Smooth muscle cell (in vitro differentiated cells): Measurements from ENCODE around the gene SUSD2. TPM values are rescaled to one million over a fixed set of nuclear protein-coding genes. Genes with fewer than 3 reads are reported as not detected.
A peak's percentile ranks its signal among the peaks of the same experiment; 100 is the strongest.
"Not testable (repeated sequence)": the region's sequence is repeated elsewhere in the genome, so short reads cannot be mapped to it uniquely, and the experiment has no call there.

ENCODE experiments used
- DNase-seq: peaks from one replicate; lab custom pipeline; 2025; ENCODE audit not compliant: unreplicated experiment; lab: John Stamatoyannopoulos, UW
- H2AFZ ChIP-seq: fragments of 200-600 bp; sonication (generic); 2 replicates; pipeline ENCODE4 v1.6.0; 2016; ENCODE audit warnings: antibody characterized with exemption, low read depth, mild to moderate bottlenecking
- H3F3A ChIP-seq: fragments of 200-600 bp; sonication (generic); 2 replicates; pipeline ENCODE4 v1.6.0; 2017; ENCODE audit warnings: antibody characterized with exemption, low read depth
- H3K27ac ChIP-seq: fragments of 200-600 bp; sonication (generic); 2 replicates; pipeline ENCODE4 v1.5.1; 2016; ENCODE audit warnings: low read depth, mild to moderate bottlenecking
- H3K27me3 ChIP-seq: fragments of 200-600 bp; sonication (generic); 2 replicates; pipeline ENCODE4 v1.6.1; 2016; ENCODE audit warnings: low read depth, mild to moderate bottlenecking
- H3K36me3 ChIP-seq: fragments of 200-600 bp; sonication (generic); 2 replicates; pipeline ENCODE4 v1.5.1; 2016; ENCODE audit warnings: low read depth
- H3K4me1 ChIP-seq: fragments of 200-600 bp; sonication (generic); 2 replicates; pipeline ENCODE4 v1.5.1; 2016; ENCODE audit warnings: low read depth
- H3K4me2 ChIP-seq: fragments of 200-600 bp; sonication (generic); 2 replicates; pipeline ENCODE4 v1.6.0; 2016; ENCODE audit warnings: mild to moderate bottlenecking
- H3K4me3 ChIP-seq: fragments of 200-600 bp; sonication (generic); 2 replicates; pipeline ENCODE4 v1.5.1; 2016; ENCODE audit warnings: mild to moderate bottlenecking
- H3K79me2 ChIP-seq: fragments of 200-600 bp; sonication (generic); 2 replicates; pipeline ENCODE4 v1.6.0; 2016; ENCODE audit warnings: low read depth, mild to moderate bottlenecking
- H3K9ac ChIP-seq: fragments of 200-600 bp; sonication (generic); 2 replicates; pipeline ENCODE4 v1.6.0; 2016; ENCODE audit warnings: low read depth
- H3K9me3 ChIP-seq: fragments of 200-600 bp; sonication (generic); replicated peaks from 2 replicates; pipeline ENCODE4 v1.5.1; 2016; ENCODE audit warnings: low read depth
- H4K20me1 ChIP-seq: fragments of 200-600 bp; sonication (generic); 2 replicates; pipeline ENCODE4 v1.6.0; 2016; ENCODE audit warnings: low read depth
- CTCF ChIP-seq: fragments of 200-600 bp; sonication (generic); IDR thresholded peaks from 2 replicates; pipeline ENCODE4 v1.5.1; 2017; ENCODE audit warnings: borderline replicate concordance, mild to moderate bottlenecking, antibody characterized with exemption; ENCODE audit not compliant: insufficient read depth, poor library complexity, severe bottlenecking
- WGBS: methylation state at CpG from one replicate; pipeline ENCODE4 v1.1.7; 2016; ENCODE audit warnings: low lambda C conversion rate; 5-methylcytosine and 5-hydroxymethylcytosine counted together
- polyA plus RNA-seq: library from polyadenylated mRNA; unstranded; fragments of >200 nt; fragmentation: Nextera tagmentation; extraction: Ambion mirVana; gene quantifications from 2 replicates; pipeline ENCODE4 v1.2.1, GENCODE V29; 2016
- total RNA-seq: library from RNA; depleted of rRNA; stranded (reverse); fragments of >200 nt; gene quantifications from 2 replicates; pipeline ENCODE4 v1.2.3, GENCODE V29; 2014

SUSD2 gene
- total and polyA plus RNA-seq, 2 experiments from 2014 or later = 1.1 to 1.2 TPM

- peak overlapping the region; percentile 26 for H3K9ac ChIP-seq
- not testable (repeated sequence) for H4K20me1 ChIP-seq, DNase-seq, H3K4me3 ChIP-seq, H3K9me3 ChIP-seq, H3K27me3 ChIP-seq, H2AFZ ChIP-seq, H3K79me2 ChIP-seq, H3K36me3 ChIP-seq, H3K4me1 ChIP-seq
- peak overlapping the region; percentile 34 for H3K4me2 ChIP-seq
- H3K27ac ChIP-seq = peak overlapping the region; percentile 86
- peaks cover 24% of the 10 kb centered on the region for H3F3A ChIP-seq
- 47% methylated on average over 15 of the region's 15 CpGs for WGBS
Measured at GRCh38 chr22:24206460-24207263, 25.4 kb downstream of the SUSD2 start.

DNA sequence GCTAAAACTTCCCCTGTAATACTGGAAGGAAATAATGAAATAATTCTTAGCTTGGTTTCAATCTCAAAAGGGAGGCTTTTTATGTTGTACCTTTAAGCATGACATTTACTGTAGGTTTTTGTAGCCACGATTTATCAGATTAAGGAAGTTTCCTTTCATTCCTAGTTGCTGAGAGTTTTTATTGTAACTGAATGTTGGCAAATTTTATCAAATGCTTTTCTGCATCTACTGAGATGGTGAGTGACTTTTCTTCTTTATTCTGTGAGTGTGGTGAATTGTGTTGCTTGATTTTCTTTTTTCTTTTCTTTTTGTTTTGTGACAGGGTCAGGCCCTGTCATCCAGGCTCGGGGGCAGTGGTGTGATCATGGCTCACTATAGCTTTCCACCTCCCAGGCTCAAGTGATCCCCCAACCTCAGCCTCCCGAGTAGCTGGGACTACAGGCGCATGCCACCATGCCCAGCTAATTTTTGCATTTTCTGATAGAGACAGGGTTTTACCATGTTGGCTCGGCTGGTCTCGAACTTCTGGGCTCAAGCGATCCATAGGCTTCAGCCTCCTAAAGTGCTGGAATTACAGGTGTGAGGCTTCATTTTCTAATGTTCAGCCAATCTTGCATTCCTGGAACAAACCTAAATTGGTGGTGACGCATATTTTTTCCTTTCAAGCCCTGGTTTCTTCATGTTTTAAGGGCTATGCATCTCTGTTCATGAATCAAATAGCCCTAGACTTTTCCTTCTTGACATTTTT lies 26.2 kb downstream of the SUSD2 start:
- Histone ChIP-seq H3K9me3 (no peaks in the 10 kb centered on the region), H3K27me3 (no peaks in the 10 kb centered on the region), H3K27ac (peak overlapping the region; percentile 86), H3K36me3 (no peaks in the 10 kb centered on the region), H3F3A (peaks cover 24% of the 10 kb centered on the region), H4K20me1 (no peaks in the 10 kb centered on the region), H3K4me3 (no peak overlapping the region), H3K9ac (no peak overlapping the region), H3K4me1 (peaks cover 4% of the 10 kb centered on the region), H2AFZ (no peak overlapping the region), H3K4me2 (peak overlapping the region; percentile 34), H3K79me2 (no peaks in the 10 kb centered on the region)
- 59% methylated on average over 8 of the region's 8 CpGs for WGBS
- no peak for DNase-seq
- TF ChIP-seq CTCF = no peak

GRCh38 chr22:24208012-24208749 lies 26.9 kb downstream of the SUSD2 start:
- Histone ChIP-seq H3K4me1 (peaks cover 4% of the 10 kb centered on the region), H3K79me2 (no peaks in the 10 kb centered on the region), H4K20me1 (no peaks in the 10 kb centered on the region), H3K27ac (peak overlapping the region; percentile 86), H3K4me3 (no peak overlapping the region), H3K9me3 (no peaks in the 10 kb centered on the region), H3F3A (peaks cover 24% of the 10 kb centered on the region), H2AFZ (no peak overlapping the region), H3K9ac (no peak overlapping the region), H3K36me3 (no peaks in the 10 kb centered on the region), H3K27me3 (no peaks in the 10 kb centered on the region), H3K4me2 (peak overlapping the region; percentile 34)
- DNase-seq = no peak
- 0% methylated on average over 2 of the region's 2 CpGs for WGBS
- no peak for TF ChIP-seq CTCF

- H3K9ac ChIP-seq = no peak overlapping the region
- H3K36me3 ChIP-seq = no peaks in the 10 kb centered on the region
- H3F3A ChIP-seq = peaks cover 24% of the 10 kb centered on the region
- peak overlapping the region; percentile 14 for H3K27ac ChIP-seq
- no peaks in the 10 kb centered on the region for H3K79me2 ChIP-seq
- TF ChIP-seq CTCF = no peak
- no peaks in the 10 kb centered on the region for H4K20me1 ChIP-seq
- 79% methylated on average over 3 of the region's 3 CpGs for WGBS
- DNase-seq = no peak
- no peak overlapping the region for H2AFZ ChIP-seq
- H3K27me3 ChIP-seq = no peaks in the 10 kb centered on the region
- H3K4me2 ChIP-seq = no peak overlapping the region
- H3K4me3 ChIP-seq = no peak overlapping the region
- H3K9me3 ChIP-seq = no peaks in the 10 kb centered on the region
- peaks cover 4% of the 10 kb centered on the region for H3K4me1 ChIP-seq
Measured at GRCh38 chr22:24209016-24209415, 27.7 kb downstream of the SUSD2 start.
